K562 (cell line): ENCODE data around the gene WFDC12.

Source experiments
- JUN ChIP-seq, 2 experiments: sonication (generic) in 1 of 2; formaldehyde crosslinking in 1 of 2; IDR thresholded peaks; 2 replicates each; pipeline versions ENCODE4 v1.6.1 to v1.8.0; 2012 to 2022; ENCODE audit warnings: borderline replicate concordance in 2 of 2, mild to moderate bottlenecking in 2 of 2, improper control_type of control experiment in 1 of 2, low read depth in 1 of 2, low read length in 1 of 2, missing genetic modification reagents in 1 of 2
- MEF2A ChIP-seq: IDR thresholded peaks from 2 replicates; pipeline ENCODE4 v1.6.1; 2011; ENCODE audit warnings: low read depth, mild to moderate bottlenecking, low read length, moderate library complexity; ENCODE audit not compliant: control insufficient read depth
- NONO ChIP-seq, 2 experiments: fragments of 200-400 bp in 1 of 2; fragments of 450-650 bp in 1 of 2; formaldehyde crosslinking in 1 of 2; IDR thresholded peaks; 2 replicates each; pipeline ENCODE4 v1.6.1; 2017; ENCODE audit warnings: low read depth in 2 of 2, mild to moderate bottlenecking in 2 of 2, moderate library complexity in 2 of 2, low read length in 1 of 2
- RAD21 ChIP-seq, 2 experiments: fragments of 250-450 bp in 1 of 2; fragments of 450-650 bp in 1 of 2; sonication (Bioruptor Pico) in 1 of 2; formaldehyde crosslinking in 1 of 2; IDR thresholded peaks in 1 of 2; conservative IDR thresholded peaks in 1 of 2; 2 replicates each; pipeline versions ENCODE4 v1.4.0 to v1.8.0; 2020 to 2022; ENCODE audit warnings: mild to moderate bottlenecking in 2 of 2, moderate library complexity in 1 of 2
- SMARCA4 ChIP-seq: fragments of 450-650 bp; IDR thresholded peaks from 2 replicates; pipeline ENCODE4 v1.6.1; 2016
- SMARCC2 ChIP-seq: fragments of 450-650 bp; IDR thresholded peaks from 2 replicates; pipeline ENCODE4 v1.6.1; 2017; ENCODE audit warnings: antibody characterized with exemption, moderate library complexity, mild to moderate bottlenecking, low read depth
- SREBF2 ChIP-seq: sonication (generic); formaldehyde crosslinking; IDR thresholded peaks from 2 replicates; pipeline ENCODE4 v1.4.0; 2020; ENCODE audit warnings: mild to moderate bottlenecking, missing genetic modification reagents
- ZNF431 ChIP-seq: sonication (generic); formaldehyde crosslinking; IDR thresholded peaks from 2 replicates; pipeline ENCODE4 v1.8.0; 2022; ENCODE audit warnings: mild to moderate bottlenecking, missing genetic modification reagents
- TF ChIP-seq, protein P1 (sequence below), 3 experiments: IDR thresholded peaks in 2 of 3; conservative IDR thresholded peaks in 1 of 3; 2 replicates each; pipeline ENCODE4 v1.5.1; 2011 to 2012; ENCODE audit warnings: low read length in 3 of 3, mild to moderate bottlenecking in 3 of 3, control low read depth in 2 of 3, improper control_type of control experiment in 1 of 3, inconsistent platforms in 1 of 3, low read depth in 1 of 3, mixed read lengths in 1 of 3, moderate library complexity in 1 of 3; ENCODE audit not compliant: insufficient read depth in 2 of 3
- TF ChIP-seq, protein P2 (sequence below): sonication (generic); formaldehyde crosslinking; IDR thresholded peaks from 2 replicates; pipeline ENCODE4 v1.5.0; 2020; ENCODE audit warnings: missing genetic modification reagents

DNA sequence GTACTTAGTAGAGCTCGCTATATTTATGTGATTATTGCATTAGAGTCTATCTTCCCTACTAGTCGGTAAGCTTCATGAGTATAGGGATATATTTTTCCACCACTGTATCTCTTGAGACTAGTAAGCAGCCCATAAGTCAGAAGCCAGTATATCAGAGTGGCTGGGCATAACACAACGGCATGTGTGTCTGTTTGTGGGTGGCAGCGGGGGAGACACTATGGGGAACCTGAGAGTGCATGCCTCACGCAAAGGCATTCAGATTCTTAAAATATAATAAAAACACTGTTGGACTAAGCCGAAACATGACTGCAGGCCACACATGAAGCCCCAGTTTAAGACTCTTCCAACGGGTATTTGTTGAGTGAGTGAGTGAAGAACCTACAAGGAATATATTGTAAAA, 31.4 kb downstream of the WFDC12 start:
- TF ChIP-seq RAD21 (CRISPR knock-in tag; conservative IDR thresholded peaks at IDR 0.05 in 1 of 2, IDR thresholded peaks at IDR 0.05 in 1 of 2) (no peak), NONO (IDR thresholded peaks at IDR 0.05; ENCODE audit: low read depth in 2 of 2, low read length in 1 of 2) (no peak), SMARCA4 (no peak), SREBF2 (no peak), SMARCC2 (no peak), MEF2A (no peak), JUN (IDR thresholded peaks at IDR 0.05; ENCODE audit: borderline replicate concordance, low read depth, low read length) (no peak), JUN (CRISPR knock-in tag; IDR thresholded peaks at IDR 0.05; ENCODE audit: borderline replicate concordance) (no peak), ZNF431 (CRISPR knock-in tag) (no peak)
- TF ChIP-seq, protein P1, sequence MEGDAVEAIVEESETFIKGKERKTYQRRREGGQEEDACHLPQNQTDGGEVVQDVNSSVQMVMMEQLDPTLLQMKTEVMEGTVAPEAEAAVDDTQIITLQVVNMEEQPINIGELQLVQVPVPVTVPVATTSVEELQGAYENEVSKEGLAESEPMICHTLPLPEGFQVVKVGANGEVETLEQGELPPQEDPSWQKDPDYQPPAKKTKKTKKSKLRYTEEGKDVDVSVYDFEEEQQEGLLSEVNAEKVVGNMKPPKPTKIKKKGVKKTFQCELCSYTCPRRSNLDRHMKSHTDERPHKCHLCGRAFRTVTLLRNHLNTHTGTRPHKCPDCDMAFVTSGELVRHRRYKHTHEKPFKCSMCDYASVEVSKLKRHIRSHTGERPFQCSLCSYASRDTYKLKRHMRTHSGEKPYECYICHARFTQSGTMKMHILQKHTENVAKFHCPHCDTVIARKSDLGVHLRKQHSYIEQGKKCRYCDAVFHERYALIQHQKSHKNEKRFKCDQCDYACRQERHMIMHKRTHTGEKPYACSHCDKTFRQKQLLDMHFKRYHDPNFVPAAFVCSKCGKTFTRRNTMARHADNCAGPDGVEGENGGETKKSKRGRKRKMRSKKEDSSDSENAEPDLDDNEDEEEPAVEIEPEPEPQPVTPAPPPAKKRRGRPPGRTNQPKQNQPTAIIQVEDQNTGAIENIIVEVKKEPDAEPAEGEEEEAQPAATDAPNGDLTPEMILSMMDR (IDR thresholded peaks at IDR 0.05 in 2 of 3, conservative IDR thresholded peaks at IDR 0.05 in 1 of 3; ENCODE audit: insufficient read depth in 2 of 3, low read depth in 1 of 3, low read length in 3 of 3) = no peak
- TF ChIP-seq, protein P2, sequence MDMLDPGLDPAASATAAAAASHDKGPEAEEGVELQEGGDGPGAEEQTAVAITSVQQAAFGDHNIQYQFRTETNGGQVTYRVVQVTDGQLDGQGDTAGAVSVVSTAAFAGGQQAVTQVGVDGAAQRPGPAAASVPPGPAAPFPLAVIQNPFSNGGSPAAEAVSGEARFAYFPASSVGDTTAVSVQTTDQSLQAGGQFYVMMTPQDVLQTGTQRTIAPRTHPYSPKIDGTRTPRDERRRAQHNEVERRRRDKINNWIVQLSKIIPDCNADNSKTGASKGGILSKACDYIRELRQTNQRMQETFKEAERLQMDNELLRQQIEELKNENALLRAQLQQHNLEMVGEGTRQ (CRISPR knock-in tag) = no peak
